NCI-H1694 (cell line): ENCODE data around the gene USPL1.

ENCODE experiments used
- DNase-seq: peaks from one replicate; lab custom pipeline; 2025; lab: John Stamatoyannopoulos, UW

The USPL1 gene

GRCh38 chr13:30656178-30656577, 38.5 kb downstream of the USPL1 start:
- DNase-seq: no peak

- no peak for DNase-seq
Observed at GRCh38 chr13:30659980-30660379, 42.3 kb downstream of the USPL1 start.

- DNase-seq: no peak
Observed at GRCh38 chr13:30660796-30661195, 43.1 kb downstream of the USPL1 start.

- no peak for DNase-seq
Observed at GRCh38 chr13:30664689-30665275, 47.1 kb downstream of the USPL1 start.

GRCh38 chr13:30665638-30666037, 47.9 kb downstream of the USPL1 start:
- DNase-seq: no peak

GRCh38 chr13:30666113-30666512, 48.4 kb downstream of the USPL1 start:
- no peak for DNase-seq

- DNase-seq: no peak
Observed at GRCh38 chr13:30667014-30667413, 49.3 kb downstream of the USPL1 start.

GRCh38 chr13:30668312-30668711, 50.6 kb downstream of the USPL1 start:
- DNase-seq: no peak

GRCh38 chr13:30671271-30671815, 53.6 kb downstream of the USPL1 start:
- DNase-seq: no peak

- peak; percentile 76 for DNase-seq
Observed at GRCh38 chr13:30673669-30674521, 56.2 kb downstream of the USPL1 start.

GRCh38 chr13:30675717-30676116, 58.0 kb downstream of the USPL1 start:
- no peak for DNase-seq

GRCh38 chr13:30676672-30677071, 59.0 kb downstream of the USPL1 start:
- no peak for DNase-seq

GRCh38 chr13:30679483-30680330, 62.0 kb downstream of the USPL1 start:
- peak; percentile 11 for DNase-seq

GRCh38 chr13:30681843-30682242, 64.1 kb downstream of the USPL1 start:
- no peak for DNase-seq

GRCh38 chr13:30685320-30685859, 67.7 kb downstream of the USPL1 start:
- no peak for DNase-seq

- no peak for DNase-seq
Observed at GRCh38 chr13:30685987-30686386, 68.3 kb downstream of the USPL1 start.

- no peak for DNase-seq
Observed at GRCh38 chr13:30687601-30688000, 69.9 kb downstream of the USPL1 start.

GRCh38 chr13:30689752-30690151, 72.0 kb downstream of the USPL1 start:
- DNase-seq: no peak

GRCh38 chr13:30690282-30691188, 72.8 kb downstream of the USPL1 start:
- peak; percentile 86 for DNase-seq

GRCh38 chr13:30692113-30692512, 74.4 kb downstream of the USPL1 start:
- DNase-seq: no peak
